ENCODE measurements around the gene SLC17A7.
"Not testable (repeated sequence)": the region's sequence is repeated elsewhere in the genome, so short reads cannot be mapped to it uniquely, and the experiment has no call there.

Gene SLC17A7

DNA sequence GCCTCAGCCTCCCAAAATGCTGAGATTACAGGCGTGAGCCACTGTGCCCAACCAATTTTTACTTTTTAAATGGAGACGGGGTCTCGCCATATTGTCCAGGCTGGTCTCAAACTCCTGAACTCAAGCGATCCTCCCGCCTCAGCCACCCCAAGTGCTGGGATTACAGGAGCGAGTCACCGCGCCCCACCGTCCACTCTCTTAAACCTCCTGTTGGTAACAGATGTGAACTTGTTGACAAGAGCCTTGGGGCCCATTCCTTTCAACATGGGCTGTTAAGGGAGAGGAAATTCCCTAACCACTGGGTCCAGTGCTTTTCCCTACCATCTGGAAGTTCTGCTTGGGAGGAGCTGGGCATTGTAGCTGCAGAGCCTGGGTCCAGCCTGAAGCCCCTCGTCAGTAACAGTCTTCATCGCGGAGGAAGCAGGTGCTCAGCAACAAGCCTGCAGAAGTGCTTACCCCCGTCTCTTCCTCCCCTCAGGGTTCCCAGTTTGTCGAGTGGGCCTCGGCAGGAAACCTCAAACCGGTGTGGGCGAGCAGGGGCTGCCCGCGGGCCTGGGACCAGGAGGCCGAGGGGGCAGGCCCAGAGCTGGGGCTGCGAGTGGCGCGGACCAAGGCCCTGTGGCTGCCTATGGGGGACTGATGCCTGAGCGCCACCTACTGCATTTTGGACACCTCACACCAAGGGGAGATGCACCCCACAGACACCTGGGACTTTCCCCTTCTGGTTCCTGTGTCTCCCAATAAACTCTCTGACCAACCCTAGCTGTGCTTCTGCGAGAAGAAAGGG, 28.7 kb upstream of the SLC17A7 start:
- peak; percentile 80 to 87 for DNase-seq

DNA sequence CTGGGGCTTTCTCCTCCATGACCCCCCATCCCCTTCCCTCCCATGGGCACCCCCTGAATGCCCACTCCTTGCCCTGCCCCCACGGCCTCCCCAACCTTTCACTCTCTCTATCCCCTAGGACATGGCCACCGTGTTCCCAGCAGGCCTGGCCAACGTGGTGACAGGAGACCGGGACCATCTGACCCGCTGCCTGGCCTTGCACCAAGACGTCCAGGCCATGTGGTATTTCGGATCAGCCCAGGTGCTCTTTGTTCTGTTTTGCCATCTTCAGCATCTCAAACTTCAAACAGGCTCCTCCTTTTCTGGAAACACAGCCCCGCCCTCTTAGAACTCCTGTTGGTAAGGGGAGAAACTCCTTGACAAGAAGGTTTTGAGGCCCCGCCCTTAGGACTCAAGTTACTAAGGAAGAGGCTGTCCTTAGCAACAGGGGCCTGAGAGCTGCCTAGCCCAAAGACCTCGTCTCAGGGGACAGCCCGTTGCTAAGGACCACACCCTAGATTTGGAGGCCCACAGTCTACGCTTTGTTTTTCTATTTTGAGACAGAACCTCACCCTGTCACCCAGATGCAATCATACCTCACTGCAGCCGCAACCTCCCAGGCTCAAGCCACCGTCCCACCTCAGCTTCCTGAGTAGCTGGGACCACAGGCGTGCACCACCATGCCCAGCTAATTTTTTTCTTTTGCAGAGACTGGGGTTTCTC, 27.6 kb upstream of the SLC17A7 start:
- DNase-seq = peak; percentile 81 to 88

DNA sequence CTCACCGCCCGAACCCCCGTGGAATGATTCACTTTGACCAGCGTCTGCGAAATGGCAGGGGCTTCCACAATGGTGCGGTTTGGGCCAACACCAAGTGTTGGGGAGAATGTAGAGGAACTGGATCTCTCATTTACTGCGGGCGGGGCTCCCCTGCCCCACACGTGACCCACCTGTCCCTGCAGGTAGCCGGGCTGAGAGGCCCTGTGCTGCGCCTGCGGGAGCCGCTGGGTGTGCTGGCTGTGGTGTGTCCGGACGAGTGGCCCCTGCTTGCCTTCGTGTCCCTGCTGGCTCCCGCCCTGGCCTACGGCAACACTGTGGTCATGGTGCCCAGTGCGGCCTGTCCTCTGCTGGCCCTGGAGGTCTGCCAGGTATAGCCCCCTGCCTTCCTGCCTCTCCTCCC, 26.9 kb upstream of the SLC17A7 start:
- no peak for DNase-seq

DNA sequence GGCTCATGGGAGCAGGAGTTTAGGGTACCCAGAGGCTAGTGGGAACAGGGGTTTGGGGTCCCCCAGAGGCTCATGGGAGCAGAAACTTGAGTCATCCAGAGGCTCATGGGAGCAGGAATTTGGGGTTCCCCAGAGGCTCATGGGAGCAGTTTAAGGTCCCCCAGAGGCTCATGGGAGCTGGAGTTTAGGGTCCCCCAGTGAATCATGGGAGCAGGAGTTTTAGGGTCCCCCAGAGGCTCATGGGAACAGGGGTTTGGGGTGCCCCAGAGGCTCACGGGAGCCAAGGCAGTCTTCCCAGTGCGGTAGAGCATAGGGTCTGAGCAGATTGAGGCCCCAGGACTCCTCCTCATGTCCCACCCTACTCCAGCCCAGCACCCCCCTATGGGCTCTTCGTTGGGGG, 24.0 kb upstream of the SLC17A7 start:
- no peak for DNase-seq

DNA sequence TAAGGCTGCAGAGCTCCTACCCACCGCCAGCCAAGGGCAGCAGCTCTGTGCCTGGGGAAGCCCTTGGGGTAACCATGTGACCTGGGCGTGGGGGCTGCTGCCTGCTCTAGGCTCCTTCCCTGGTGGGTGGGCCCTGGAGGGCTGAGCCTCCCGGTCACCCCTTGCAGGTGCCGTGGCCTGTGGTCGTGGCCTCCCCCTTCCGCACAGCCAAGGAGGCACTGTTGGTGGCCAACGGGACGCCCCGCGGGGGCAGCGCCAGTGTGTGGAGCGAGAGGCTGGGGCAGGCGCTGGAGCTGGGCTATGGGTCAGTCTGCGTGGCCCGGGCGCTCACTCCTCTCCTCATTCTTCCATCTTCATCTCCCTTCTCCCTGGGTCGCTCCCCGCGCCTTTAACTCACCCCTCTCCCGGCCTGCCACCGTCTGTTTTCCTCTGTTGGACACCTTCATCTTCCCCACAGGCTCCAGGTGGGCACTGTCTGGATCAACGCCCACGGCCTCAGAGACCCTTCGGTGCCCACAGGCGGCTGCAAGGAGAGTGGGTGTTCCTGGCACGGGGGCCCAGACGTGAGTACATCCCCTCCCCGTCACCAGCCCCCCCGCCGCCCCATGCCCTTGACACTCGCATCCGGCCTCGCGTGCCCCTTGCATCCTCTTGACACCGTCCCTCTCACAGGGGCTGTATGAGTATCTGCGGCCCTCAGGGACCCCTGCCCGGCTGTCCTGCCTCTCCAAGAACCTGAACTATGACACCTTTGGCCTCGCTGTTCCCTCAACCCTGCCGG, 22.8 kb upstream of the SLC17A7 start:
- no peak for DNase-seq

DNA sequence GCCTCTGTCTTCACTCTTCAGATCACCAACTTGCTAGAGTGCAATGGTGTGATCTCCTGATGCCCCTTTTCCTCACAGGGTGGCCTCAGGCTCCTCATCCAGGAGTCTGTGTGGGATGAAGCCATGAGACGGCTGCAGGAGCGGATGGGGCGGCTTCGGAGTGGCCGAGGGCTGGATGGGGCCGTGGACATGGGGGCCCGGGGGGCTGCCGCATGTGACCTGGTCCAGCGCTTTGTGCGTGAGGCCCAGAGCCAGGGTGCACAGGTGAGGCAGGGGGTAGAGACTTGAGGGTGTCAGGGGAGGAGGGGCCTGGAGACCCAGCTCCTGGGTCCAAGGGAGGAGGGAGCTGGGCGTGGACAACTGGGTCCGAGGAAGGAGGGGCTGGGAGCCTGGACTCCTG, 21.2 kb upstream of the SLC17A7 start:
- DNase-seq = no peak

DNA sequence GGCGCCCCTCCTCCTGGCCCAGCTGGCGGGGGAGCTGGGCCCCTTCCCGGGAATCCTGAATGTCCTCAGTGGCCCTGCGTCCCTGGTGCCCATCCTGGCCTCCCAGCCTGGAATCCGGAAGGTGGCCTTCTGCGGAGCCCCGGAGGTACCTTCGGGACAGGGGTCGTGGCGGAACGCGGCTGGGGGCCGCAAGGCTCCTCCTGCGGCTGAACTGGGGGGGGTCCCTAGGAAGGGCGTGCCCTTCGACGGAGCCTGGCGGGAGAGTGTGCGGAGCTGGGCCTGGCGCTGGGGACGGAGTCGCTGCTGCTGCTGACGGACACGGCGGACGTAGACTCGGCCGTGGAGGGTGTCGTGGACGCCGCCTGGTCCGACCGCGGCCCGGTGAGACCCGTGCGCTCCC, 20.3 kb upstream of the SLC17A7 start:
- DNase-seq = no peak

DNA sequence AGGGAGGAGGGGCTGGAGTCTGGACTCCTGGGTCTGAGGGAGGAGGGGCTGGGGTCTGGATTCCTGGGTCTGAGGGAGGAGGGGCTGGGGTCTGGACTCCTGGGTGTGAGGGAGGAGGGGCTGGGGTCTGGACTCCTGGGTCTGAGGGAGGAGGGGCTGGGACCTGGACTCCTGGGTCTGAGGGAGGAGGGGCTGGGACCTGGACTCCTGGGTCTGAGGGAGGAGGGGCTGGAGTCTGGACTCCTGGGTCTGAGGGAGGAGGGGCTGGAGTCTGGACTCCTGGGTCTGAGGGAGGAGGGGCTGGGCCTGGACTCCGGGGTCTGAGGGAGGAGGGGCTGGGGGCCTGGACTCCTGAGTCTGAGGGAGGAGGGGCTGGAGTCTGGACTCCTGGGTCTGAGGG, 19.8 kb upstream of the SLC17A7 start:
- DNase-seq = not testable (repeated sequence)

DNA sequence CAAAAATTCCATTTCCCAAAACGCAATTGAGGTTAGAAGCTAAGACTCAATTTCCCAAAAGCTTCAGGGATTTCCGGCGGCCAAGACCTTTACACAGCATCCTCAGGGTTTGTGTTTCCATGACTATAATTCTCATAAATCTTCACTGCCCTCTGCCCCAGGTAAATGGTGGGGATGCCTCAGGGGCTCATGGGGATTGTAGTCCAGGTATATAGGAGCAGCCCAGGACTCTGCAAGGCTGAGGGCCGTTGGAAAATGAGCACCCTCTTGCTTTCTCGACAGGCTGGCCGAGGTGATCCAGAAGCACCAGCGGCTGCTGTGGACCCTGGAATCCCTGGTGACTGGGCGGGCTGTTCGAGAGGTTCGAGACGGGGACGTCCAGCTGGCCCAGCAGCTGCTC, 18.1 kb upstream of the SLC17A7 start:
- DNase-seq = no peak

DNA sequence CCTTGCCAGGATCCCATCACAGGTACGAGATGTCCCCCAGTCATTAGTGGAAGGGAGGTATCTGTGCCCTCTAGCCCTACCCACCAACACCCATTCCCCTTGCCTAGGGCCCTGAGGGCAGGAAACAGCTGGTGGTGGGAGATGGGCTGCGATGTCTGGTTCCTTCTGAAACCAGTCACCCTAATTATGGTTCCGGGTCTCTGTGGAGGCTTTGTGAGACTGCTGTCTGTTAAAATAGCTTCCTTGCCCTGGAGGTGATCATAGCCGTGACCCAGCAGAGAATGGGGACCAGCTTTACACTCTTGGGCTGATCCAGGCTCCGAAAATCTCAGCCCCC, 17.2 kb upstream of the SLC17A7 start:
- no peak for DNase-seq

DNA sequence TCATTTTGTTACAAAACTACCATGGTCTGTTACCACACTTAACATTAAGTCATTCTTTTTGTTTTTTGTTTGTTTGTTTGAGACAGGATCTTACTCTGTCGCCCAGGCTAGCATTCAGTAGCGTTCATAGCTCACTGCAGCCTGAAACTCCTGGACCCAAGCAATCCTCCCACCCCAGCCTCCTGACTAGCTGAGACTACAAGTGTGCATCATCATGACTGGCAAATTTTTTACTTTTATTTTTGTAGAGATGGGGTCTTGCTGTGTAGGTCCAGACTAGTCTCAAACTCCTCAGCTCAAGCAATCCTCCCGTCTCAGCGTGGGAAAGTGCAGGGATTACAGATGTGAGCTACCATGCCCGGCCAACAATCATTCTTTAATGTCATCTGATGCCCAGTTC, 15.0 kb upstream of the SLC17A7 start:
- no peak for DNase-seq

DNA sequence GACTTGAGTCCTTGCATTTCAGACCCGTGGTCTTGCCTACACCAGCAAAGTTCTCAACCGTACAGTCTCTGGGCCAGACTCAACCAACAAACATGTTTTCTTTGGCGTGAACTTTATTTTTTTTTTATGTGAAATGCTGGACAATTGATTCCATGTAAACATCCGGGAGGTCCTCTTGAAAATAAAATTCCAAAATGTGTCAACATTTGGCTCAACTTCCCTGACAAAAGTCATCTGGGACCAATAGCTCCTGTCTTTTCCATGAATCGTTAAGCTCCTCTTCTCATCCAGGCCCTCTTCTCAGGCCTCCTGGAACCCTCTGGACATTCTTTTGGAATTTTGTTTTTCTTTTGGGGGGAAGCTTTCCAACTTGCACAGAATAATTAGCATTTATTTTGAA, 14.4 kb upstream of the SLC17A7 start:
- no peak for DNase-seq

DNA sequence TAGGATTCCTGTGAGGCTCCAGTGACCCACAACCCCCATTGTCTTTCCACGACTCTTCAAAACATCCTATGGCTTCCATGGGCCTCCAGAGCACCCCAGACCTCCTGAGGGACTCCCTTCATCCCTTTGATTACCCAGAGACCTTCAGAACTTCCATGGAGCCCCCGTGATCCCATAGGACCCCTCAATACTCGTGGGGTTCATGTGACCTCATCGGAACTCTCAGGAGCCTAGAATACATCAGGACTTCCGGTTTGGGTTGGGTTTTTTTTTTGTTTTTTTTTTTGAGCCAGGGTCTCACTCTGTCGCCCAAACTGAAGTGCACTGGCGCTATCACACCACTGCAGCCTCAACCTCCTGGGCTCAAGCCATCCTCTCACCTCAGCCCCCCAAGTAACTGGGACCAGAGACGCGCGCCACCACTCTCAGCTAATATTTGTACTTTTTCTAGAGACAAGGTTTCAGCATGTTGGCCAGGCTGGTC, 12.5 kb upstream of the SLC17A7 start:
- DNase-seq = no peak

DNA sequence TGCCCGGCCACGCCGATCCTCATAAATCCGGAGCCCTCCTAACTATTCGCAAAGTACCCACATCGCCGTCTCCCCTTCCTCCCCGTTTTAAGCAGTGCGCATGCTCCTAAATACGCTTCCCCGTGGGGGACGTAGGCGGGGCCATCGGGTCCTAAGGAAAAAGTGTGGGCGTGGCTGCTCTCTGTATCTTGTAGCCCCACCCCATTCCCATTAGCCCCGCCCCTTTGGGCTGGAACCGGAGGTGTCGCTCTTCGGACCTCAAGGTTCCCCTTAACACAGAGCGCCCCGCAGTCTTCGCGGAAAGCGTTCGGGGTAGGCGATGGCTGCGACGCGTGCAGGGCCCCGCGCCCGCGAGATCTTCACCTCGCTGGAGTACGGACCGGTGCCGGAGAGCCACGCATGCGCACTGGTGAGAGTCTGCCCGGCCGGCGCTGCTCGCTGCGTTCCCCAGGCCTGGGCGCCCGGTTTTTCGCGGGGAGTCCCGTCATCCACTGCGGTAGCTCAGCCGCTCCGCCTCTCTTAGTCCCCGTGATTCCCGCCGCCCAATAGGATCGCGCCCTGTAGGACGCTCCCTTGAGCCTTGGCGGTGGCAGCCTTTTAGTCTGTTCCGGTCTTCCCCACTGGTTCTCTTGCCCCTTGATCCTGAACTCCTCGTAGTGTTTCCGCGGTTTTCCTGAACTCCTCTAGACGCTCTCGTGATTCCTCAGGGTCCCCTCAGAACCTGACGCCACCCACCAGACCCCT, 11.9 kb upstream of the SLC17A7 start, which contains the start of gene ALDH16A1:
Gene ALDH16A1, plus strand, starts transcription at position 213 of the 744 bp plus-strand sequence. Its CDS starts 107 bp downstream, at position 320.
- peak; percentile 97 for DNase-seq

DNA sequence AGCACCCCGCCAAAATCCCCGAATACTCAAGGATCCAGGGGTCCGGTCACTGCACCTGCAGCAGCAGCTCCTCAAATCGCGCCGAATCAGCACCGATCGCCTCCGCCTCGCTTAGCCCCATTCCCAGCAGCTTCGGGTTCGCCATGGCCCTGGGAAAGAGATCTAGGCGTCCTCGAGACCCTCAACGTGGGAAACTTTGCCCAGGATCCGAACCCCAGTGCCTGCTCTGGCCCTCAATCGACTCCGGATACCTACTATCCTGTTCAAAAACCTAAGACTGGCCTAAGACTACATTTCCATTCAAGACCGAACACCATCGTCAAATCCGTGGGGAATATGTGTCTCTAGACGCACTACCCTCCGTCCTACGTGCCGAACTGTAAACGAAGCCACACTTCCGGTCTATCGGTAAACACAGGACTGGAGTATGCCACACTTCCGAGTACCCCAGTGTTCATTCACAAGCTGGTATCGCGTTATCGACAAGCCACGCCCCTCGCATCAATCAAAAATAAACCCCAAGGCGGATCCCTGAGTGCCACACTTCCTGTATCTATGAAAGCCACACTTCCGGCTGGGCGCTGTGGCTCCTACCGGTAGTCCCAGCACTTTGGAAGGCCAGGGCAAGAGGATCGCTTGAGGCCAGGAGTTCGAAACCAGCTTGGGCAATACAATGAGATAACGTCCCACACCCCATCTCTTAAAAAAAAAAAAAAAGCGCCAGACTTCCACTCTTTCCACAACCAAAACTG, 10.3 kb upstream of the SLC17A7 start, which contains the start of gene PIH1D1:
Gene PIH1D1, minus strand, starts transcription at position 385 of the 752 bp plus-strand sequence. Its CDS starts 240 bp downstream, at position 145.
- peak; percentile 95 to 97 for DNase-seq

DNA sequence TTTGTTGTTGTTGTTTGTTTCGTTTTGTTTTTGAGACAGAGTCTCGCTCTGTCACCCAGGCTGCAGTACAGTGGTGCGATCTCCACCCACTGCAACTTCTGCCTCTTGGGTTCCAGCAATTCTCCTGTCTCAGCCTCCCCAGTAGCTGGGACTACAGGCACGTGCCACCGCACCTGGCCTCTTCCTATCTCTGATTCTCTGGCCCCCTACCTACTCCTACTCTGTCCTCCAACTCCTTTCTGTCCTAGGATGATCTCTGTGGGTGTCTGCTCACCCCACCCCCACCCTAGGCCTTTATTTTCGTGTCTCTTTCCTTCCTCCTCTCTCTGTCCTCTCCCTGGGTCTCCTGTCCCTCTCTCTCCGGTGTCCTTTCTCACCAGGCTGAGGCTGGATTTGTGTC, 9.1 kb upstream of the SLC17A7 start:
- no peak for DNase-seq

DNA sequence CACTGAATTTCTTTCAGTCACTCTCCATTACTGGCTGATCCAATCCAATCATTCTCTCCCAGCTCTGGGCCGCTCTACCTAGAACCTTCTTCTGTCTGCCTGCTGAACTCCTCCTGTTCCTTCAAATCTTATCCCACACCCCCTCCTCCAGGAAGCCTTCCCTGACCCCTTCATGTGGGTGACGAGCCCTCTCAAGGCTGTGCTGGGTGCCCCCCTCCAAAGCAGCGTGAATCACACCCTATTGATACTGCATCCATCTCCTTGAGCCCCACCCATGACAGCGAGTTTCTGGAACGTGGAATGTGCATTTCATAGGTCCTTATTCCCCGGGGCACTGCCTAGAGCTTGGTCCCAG, 7.1 kb upstream of the SLC17A7 start:
- DNase-seq = no peak

DNA sequence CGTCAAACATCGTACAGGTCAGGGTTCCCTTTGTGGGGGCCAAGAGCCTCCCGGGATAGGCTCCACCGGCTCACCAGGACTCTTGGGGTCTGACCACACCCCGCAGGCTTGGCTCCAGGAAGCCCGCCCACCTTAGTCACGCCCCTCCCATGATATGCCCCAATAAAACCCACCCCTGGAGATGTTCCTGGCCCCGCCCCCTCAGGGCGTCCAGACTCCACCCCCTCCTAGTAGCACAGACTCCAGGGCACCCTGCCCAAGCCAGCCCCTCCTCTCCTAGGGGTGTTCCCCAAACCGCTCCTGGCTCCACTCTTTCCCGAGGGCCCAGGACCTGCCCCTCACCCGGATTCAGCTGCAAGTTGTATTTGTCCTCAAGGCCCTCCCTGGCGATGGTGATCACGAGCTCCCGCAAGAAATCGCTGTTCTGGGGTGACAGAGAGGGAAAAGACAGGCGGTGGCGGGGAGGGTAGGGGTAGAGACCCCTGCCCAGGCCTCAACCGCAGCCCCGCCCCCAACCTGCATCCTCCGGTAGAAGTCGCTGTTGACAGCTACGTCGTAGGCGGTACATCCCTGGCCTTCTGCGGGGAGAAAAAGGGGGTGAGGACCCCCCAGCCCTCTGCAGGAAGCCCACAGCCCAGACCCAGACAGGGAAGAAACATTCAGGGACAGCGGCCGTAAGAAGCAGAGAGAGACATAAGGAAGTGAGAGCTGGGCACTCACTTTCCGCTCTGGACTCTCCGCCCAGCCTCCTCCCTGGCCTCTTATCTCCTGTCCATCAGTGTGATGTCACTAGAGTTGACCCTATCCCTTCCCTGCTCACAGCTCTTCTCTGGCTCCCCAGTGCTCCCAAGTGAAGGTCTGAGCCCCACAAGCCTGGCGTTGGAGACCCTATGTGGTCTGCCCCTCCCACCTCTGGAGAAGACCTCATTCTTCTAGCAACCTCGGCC, 6.4 kb upstream of the SLC17A7 start:
- peak; percentile 43 to 57 for DNase-seq

DNA sequence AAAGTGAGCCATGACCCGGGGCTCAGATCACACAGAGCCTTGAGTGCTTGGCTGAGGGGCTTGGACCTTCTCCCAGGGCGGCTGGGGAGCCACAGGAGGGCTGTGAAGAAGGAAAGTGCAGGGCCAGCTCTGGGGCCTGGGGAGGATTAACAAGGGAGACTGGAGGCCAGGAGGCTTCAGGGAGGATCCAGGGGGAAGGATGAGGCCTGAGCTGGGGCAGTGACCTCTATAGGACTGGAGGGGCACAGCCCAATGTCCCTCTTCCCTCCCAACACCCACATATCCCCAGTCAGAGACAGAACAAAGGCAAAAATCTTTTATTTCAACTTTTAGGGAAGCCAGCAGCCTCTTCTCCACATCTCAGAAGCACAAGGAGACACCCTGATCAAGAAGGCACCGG, 4.7 kb upstream of the SLC17A7 start:
- DNase-seq = no peak

DNA sequence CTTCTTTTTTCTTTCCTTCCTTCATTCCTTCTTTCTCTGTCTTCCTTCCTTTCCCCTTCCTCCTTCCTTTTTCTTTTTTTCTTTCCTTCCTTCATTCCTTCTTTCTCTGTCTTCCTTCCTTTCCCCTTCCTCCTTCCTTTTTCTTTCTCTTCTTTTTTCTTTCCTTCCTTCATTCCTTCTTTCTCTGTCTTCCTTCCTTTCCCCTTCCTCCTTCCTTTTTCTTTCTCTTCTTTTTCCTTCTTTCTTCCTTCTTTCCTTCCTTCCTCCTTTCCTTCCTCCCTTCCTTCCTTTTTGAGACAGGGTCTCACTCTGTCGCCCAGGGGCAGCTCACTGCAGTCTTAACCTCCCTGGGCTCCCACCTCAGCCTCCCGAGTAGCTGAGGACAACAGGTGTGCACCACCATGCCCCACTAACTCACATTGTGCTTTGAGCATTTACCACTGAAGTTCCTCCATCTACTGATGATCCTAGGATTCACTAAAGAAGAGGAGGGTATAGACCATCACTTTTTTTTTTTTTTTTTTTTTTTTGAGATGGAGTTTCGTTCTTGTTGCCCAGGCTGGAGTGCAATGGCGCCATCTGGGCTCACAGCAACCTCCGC, 2.9 kb upstream of the SLC17A7 start:
- DNase-seq = peak in 1 of 2 experiments; percentile 3

Data from activated CD4-positive, alpha-beta T cell treated with anti-CD3 and anti-CD28 coated beads, Interleukin-2, amount 50 U/mL, for 48 hours (primary cell).